ENCODE data around the gene FBXO44.

- TF ChIP-seq CTCF (IDR thresholded peaks at IDR 0.05) (no peak), POLR2A (IDR thresholded peaks at IDR 0.05) (no peak)
Observed at GRCh38 chr1:11706292-11706691, 51.6 kb downstream of the FBXO44 start.
